IMR-90 (cell line): ENCODE data around the gene EXOC4. TPM values are rescaled to one million over a fixed set of nuclear protein-coding genes. Genes with fewer than 3 reads are reported as not detected.

Experiments used
- ATAC-seq: fragments of 200-7000 bp; cut with Tn5 transposase; 2 replicates; pipeline ENCODE4 v1.9.1; 2020; ENCODE audit warnings: low read depth, mild to moderate bottlenecking, moderate library complexity
- BruUV-seq: library from RNA; stranded (reverse); fragments of 400-500 nt; replicated peaks from 2 replicates; lab custom pipeline; 2021; lab: Mats Ljungman, UMichigan
- CTCF ChIA-PET: fragments of 300-600 bp; formaldehyde crosslinking; extraction: SDS; loops from one replicate; lab custom pipeline; 2021; ENCODE audit warnings: antibody characterized with exemption; lab: Yijun Ruan, JAX
- POLR2A ChIA-PET: fragments of 300-600 bp; sonication (Branson Sonifier 250); formaldehyde crosslinking; loops from one replicate; lab custom pipeline; 2022; ENCODE audit warnings: antibody characterized with exemption; ENCODE audit not compliant: unreplicated experiment; lab: Charles Lee
- DNase-seq: peaks from one replicate; pipeline ENCODE4 v3.0.0; 2013
- H2AFZ ChIP-seq: replicated peaks from 2 replicates; pipeline ENCODE3; 2013; ENCODE audit warnings: low read length, mild to moderate bottlenecking; ENCODE audit not compliant: poor library complexity
- H2AK5ac ChIP-seq: 2 replicates; pipeline ENCODE4 v1.6.1; 2013; ENCODE audit warnings: low read depth, low read length, inconsistent platforms
- H2AK9ac ChIP-seq: replicated peaks from 2 replicates; pipeline ENCODE3; 2013; ENCODE audit warnings: mild to moderate bottlenecking, low read depth, low read length, moderate library complexity; ENCODE audit not compliant: poor library complexity
- H2BK120ac ChIP-seq: 2 replicates; pipeline ENCODE4 v1.6.1; 2013; ENCODE audit warnings: low read depth, low read length, inconsistent platforms
- H2BK15ac ChIP-seq: 3 replicates; pipeline ENCODE4 v1.6.1; 2013; ENCODE audit warnings: low read depth, low read length, inconsistent platforms
- H2BK20ac ChIP-seq: 2 replicates; pipeline ENCODE4 v1.6.1; 2013; ENCODE audit warnings: low read depth, mild to moderate bottlenecking, inconsistent platforms, low read length, moderate library complexity
- H2BK5ac ChIP-seq: 2 replicates; pipeline ENCODE4 v1.6.1; 2013; ENCODE audit warnings: mild to moderate bottlenecking, low read depth, low read length, inconsistent platforms; ENCODE audit not compliant: poor library complexity, severe bottlenecking
- H3K14ac ChIP-seq: replicated peaks from 2 replicates; pipeline ENCODE4 v1.6.1; 2013; ENCODE audit warnings: low read depth, low read length, inconsistent platforms
- H3K18ac ChIP-seq: 2 replicates; pipeline ENCODE4 v1.6.1; 2013; ENCODE audit warnings: low read depth, low read length, control low read depth
- H3K23ac ChIP-seq: 2 replicates; pipeline ENCODE4 v1.6.1; 2013; ENCODE audit warnings: low read depth, low read length, inconsistent platforms
- H3K27ac ChIP-seq: 2 replicates; pipeline ENCODE4 v1.5.1; 2013; ENCODE audit warnings: mild to moderate bottlenecking, control low read depth, low read length; ENCODE audit not compliant: insufficient read depth
- H3K27me3 ChIP-seq: 2 replicates; pipeline ENCODE4 v1.6.1; 2013; ENCODE audit warnings: low read length; ENCODE audit not compliant: control insufficient read depth, insufficient read depth
- H3K36me3 ChIP-seq: 2 replicates; pipeline ENCODE4 v1.6.1; 2013; ENCODE audit warnings: low read length, mixed read lengths; ENCODE audit not compliant: control insufficient read depth, insufficient read depth
- H3K4ac ChIP-seq: 2 replicates; pipeline ENCODE4 v1.6.1; 2013; ENCODE audit warnings: low read depth, low read length, inconsistent platforms
- H3K4me1 ChIP-seq: 2 replicates; pipeline ENCODE4 v1.6.1; 2013; ENCODE audit warnings: low read length, mixed read lengths; ENCODE audit not compliant: control insufficient read depth, insufficient read depth
- H3K4me2 ChIP-seq: 2 replicates; pipeline ENCODE4 v1.6.1; 2013; ENCODE audit warnings: low read depth, mild to moderate bottlenecking, control low read depth, low read length, moderate library complexity
- H3K4me3 ChIP-seq: 2 replicates; pipeline ENCODE4 v1.5.1; 2013; ENCODE audit warnings: low read depth, mild to moderate bottlenecking, control low read depth, low read length, moderate library complexity; ENCODE audit not compliant: insufficient read depth
- H3K56ac ChIP-seq: 2 replicates; pipeline ENCODE4 v1.6.1; 2013; ENCODE audit warnings: low read length, inconsistent platforms; ENCODE audit not compliant: insufficient read depth; ENCODE audit errors: extremely low read depth
- H3K79me1 ChIP-seq, 2 experiments: 2 replicates each; pipeline ENCODE4 v1.6.1; 2013; ENCODE audit warnings: low read length in 2 of 2, inconsistent platforms in 1 of 2, low read depth in 1 of 2
- H3K9ac ChIP-seq: 2 replicates; pipeline ENCODE4 v1.6.1; 2013; ENCODE audit warnings: low read depth, low read length, control low read depth
- H3K9me1 ChIP-seq: 2 replicates; pipeline ENCODE4 v1.6.1; 2013; ENCODE audit warnings: low read length, inconsistent platforms; ENCODE audit not compliant: insufficient read depth
- H3K9me3 ChIP-seq: 2 replicates; pipeline ENCODE4 v1.6.1; 2013; ENCODE audit warnings: low read length; ENCODE audit not compliant: control insufficient read depth, insufficient read depth
- H4K20me1 ChIP-seq: 2 replicates; pipeline ENCODE4 v1.6.1; 2013; ENCODE audit warnings: low read length, inconsistent platforms; ENCODE audit not compliant: insufficient read depth
- H4K5ac ChIP-seq: 2 replicates; pipeline ENCODE4 v1.6.1; 2013; ENCODE audit warnings: mild to moderate bottlenecking, low read depth, low read length, control low read depth
- H4K8ac ChIP-seq, 2 experiments: 2 replicates each; pipeline ENCODE4 v1.6.1; 2013; ENCODE audit warnings: low read depth in 2 of 2, low read length in 2 of 2, control low read depth in 1 of 2, inconsistent platforms in 1 of 2
- H4K91ac ChIP-seq: 2 replicates; pipeline ENCODE4 v1.6.1; 2013; ENCODE audit warnings: low read depth, low read length, inconsistent platforms; ENCODE audit not compliant: insufficient read depth
- BHLHE40 ChIP-seq: fragments of 150-350 bp; IDR thresholded peaks from 2 replicates; pipeline ENCODE4 v1.6.1; 2016; ENCODE audit warnings: mild to moderate bottlenecking, low read depth, low read length
- CEBPB ChIP-seq: IDR thresholded peaks from 2 replicates; pipeline ENCODE4 v1.6.1; 2012; ENCODE audit warnings: low read depth, low read length, improper control_type of control experiment
- CTCF ChIP-seq: conservative IDR thresholded peaks from 2 replicates; pipeline ENCODE4 v1.5.1; 2012; ENCODE audit warnings: mild to moderate bottlenecking, low read depth, low read length, improper control_type of control experiment
- MAFK ChIP-seq: IDR thresholded peaks from 2 replicates; pipeline ENCODE4 v1.6.1; 2012; ENCODE audit warnings: low read depth, low read length, improper control_type of control experiment
- MAZ ChIP-seq: IDR thresholded peaks from 2 replicates; pipeline ENCODE4 v1.6.1; 2012; ENCODE audit warnings: low read depth, mild to moderate bottlenecking, low read length, improper control_type of control experiment, moderate library complexity, borderline replicate concordance
- MXI1 ChIP-seq: IDR thresholded peaks from 2 replicates; pipeline ENCODE4 v1.6.1; 2012; ENCODE audit warnings: low read depth, mild to moderate bottlenecking, low read length, moderate library complexity, borderline replicate concordance
- NFE2L2 ChIP-seq: fragments of 150-350 bp; IDR thresholded peaks from 2 replicates; pipeline ENCODE4 v1.6.1; 2016; ENCODE audit warnings: low read depth, mild to moderate bottlenecking, low read length
- RAD21 ChIP-seq: IDR thresholded peaks from 2 replicates; pipeline ENCODE4 v1.6.1; 2012; ENCODE audit warnings: low read length, improper control_type of control experiment
- RCOR1 ChIP-seq: IDR thresholded peaks from 2 replicates; pipeline ENCODE4 v1.6.1; 2012; ENCODE audit warnings: mild to moderate bottlenecking, low read length, improper control_type of control experiment; ENCODE audit not compliant: insufficient replicate concordance
- SMC3 ChIP-seq: fragments of 150-350 bp; IDR thresholded peaks from 2 replicates; pipeline ENCODE4 v1.6.1; 2016; ENCODE audit warnings: low read depth, mild to moderate bottlenecking, antibody characterized with exemption, low read length, moderate library complexity
- USF2 ChIP-seq: fragments of 150-350 bp; IDR thresholded peaks from 2 replicates; pipeline ENCODE4 v1.6.1; 2017; ENCODE audit warnings: mild to moderate bottlenecking, antibody characterized with exemption, low read length, low read depth
- WGBS, 2 experiments: methylation state at CpG; one replicate each; pipeline versions ENCODE4 v1.1.5 to v1.1.7; 2013; ENCODE audit warnings: missing lambda C conversion rate in 2 of 2; ENCODE audit not compliant: insufficient read length in 1 of 2; ENCODE audit errors: extremely low coverage in 2 of 2; 5-methylcytosine and 5-hydroxymethylcytosine counted together
- dilution Hi-C: fragments of 300-500 bp; cut with HindIII; formaldehyde crosslinking; loops from one replicate; pipeline ENCODE4 v1.14.3; 2018; ENCODE audit warnings: low sequenced_read_pairs; ENCODE audit not compliant: unreplicated experiment
- in situ Hi-C: fragments of 300-500 bp; cut with MboI; formaldehyde crosslinking; loops from 3 replicates; pipeline ENCODE4 v1.14.3; 2019; ENCODE audit warnings: low sequenced_read_pairs, inconsistent platforms, mixed read lengths
- intact Hi-C: fragments of 100-400 bp; cut with micrococcal nuclease; formaldehyde crosslinking; loops from 2 replicates; pipeline ENCODE4 v1.10.0; 2022
- polyA plus RNA-seq, 3 experiments: library from polyadenylated mRNA; depleted of rRNA; stranded (reverse); fragments of >200 nt; gene quantifications; 2 replicates each; pipeline ENCODE4 v1.2.3, GENCODE V29; 2012; ENCODE audit warnings: low replicate concordance in 1 of 3
- total RNA-seq: library from RNA; depleted of rRNA; stranded (reverse); fragments of >200 nt; gene quantifications from 2 replicates; pipeline ENCODE4 v1.2.3, GENCODE V29; 2012

Gene EXOC4
- total and polyA plus RNA-seq, 2 of the 4 experiments (the other 2 are of a cell fraction): 25.4 to 94.6 TPM

GRCh38 chr7:133315332-133316040, 62.6 kb downstream of the EXOC4 start:
- dilution Hi-C loops (no loop called here), intact Hi-C loops (no loop called here), in situ Hi-C loops (no loop called here)
- no peaks in the 10 kb centered on the region for H3K27me3 ChIP-seq
- TF ChIP-seq MAZ: no peak
- no peak for TF ChIP-seq SMC3
- no peak for TF ChIP-seq MAFK
- TF ChIP-seq NFE2L2: no peak
- no peak for TF ChIP-seq MXI1
- TF ChIP-seq CEBPB: no peak
- TF ChIP-seq CTCF: no peak
- TF ChIP-seq BHLHE40: no peak
- no peak for TF ChIP-seq RCOR1
- TF ChIP-seq RAD21: no peak
- TF ChIP-seq USF2: no peak
- peak; percentile 75 for DNase-seq
- H3K79me1 ChIP-seq: peaks cover 4 to 8% of the 10 kb centered on the region in 2 experiments; a peak in 2 of 4 replicates
- H3K4me1 ChIP-seq: peaks cover 4% of the 10 kb centered on the region
- peaks cover 6% of the 10 kb centered on the region; the same call in 1 of the 2 replicates for H3K9me1 ChIP-seq
- no peak overlapping the region for H3K4me2 ChIP-seq
- no peak overlapping the region for H3K23ac ChIP-seq
- no peak overlapping the region for H2BK120ac ChIP-seq
- ATAC-seq: peak; percentile 82
- H3K4me3 ChIP-seq: no peak overlapping the region
- no peak overlapping the region for H3K4ac ChIP-seq
- BruUV-seq: no TSS peak
- CTCF ChIA-PET: no interaction called here
- no peak overlapping the region for H4K8ac ChIP-seq
- H2BK20ac ChIP-seq: no peak overlapping the region
- no peak overlapping the region for H3K18ac ChIP-seq
- no peak overlapping the region for H2AK5ac ChIP-seq
- 90% methylated on average over 2 of the region's 6 CpGs; no CpG with 5 or more reads in 1 of the 2 experiments for WGBS, 2 experiments
- no peaks in the 10 kb centered on the region for H3K36me3 ChIP-seq
- H2AFZ ChIP-seq: no peak overlapping the region
- H3K14ac ChIP-seq: 0 out of 2 replicates have a peak overlapping the region, but pooled peaks have one; percentile 2
- H2AK9ac ChIP-seq: no peak overlapping the region
- H3K9me3 ChIP-seq: no peaks in the 10 kb centered on the region; the same call in 1 of the 2 replicates
- no peak overlapping the region for H3K9ac ChIP-seq
- no peak overlapping the region for H2BK5ac ChIP-seq
- H3K56ac ChIP-seq: no peak overlapping the region
- H4K91ac ChIP-seq: no peak overlapping the region
- H2BK15ac ChIP-seq: no peak overlapping the region
- H3K27ac ChIP-seq: no peak overlapping the region
- no peak overlapping the region for H4K5ac ChIP-seq
- POLR2A ChIA-PET: no interaction called here
- H4K20me1 ChIP-seq: no peaks in the 10 kb centered on the region
